NCI-H748 (cell line): Measurements from ENCODE around the gene MLF2.
"Not testable (repeated sequence)": the region's sequence is repeated elsewhere in the genome, so short reads cannot be mapped to it uniquely, and the experiment has no call there.

Experiments used
- DNase-seq: peaks from one replicate; lab custom pipeline; 2025; ENCODE audit not compliant: unreplicated experiment; lab: John Stamatoyannopoulos, UW

The MLF2 gene

GRCh38 chr12:6735448-6736191, 17.3 kb downstream of the MLF2 start:
- peak; percentile 38 for DNase-seq

GRCh38 chr12:6734506-6735387, 18.2 kb downstream of the MLF2 start:
- no peak for DNase-seq

GRCh38 chr12:6730169-6730568, 22.8 kb downstream of the MLF2 start:
- DNase-seq = no peak

- DNase-seq = no peak
Observed at GRCh38 chr12:6729186-6729585, 23.8 kb downstream of the MLF2 start.

GRCh38 chr12:6725350-6725749, 27.6 kb downstream of the MLF2 start:
- no peak for DNase-seq

- DNase-seq = peak; percentile 39
Observed at GRCh38 chr12:6724409-6724797, 28.5 kb downstream of the MLF2 start.

- peak; percentile 99 for DNase-seq
Observed at GRCh38 chr12:6723607-6724408, 29.1 kb downstream of the MLF2 start, which contains the start of gene COPS7A. COPS7A (plus strand) TSS chr12:6724046; CDS start chr12:6724657, 611 bp downstream.

- DNase-seq = no peak
Observed at GRCh38 chr12:6722863-6723262, 30.1 kb downstream of the MLF2 start.

- DNase-seq = no peak
Observed at GRCh38 chr12:6716874-6717437, 36.0 kb downstream of the MLF2 start.

- DNase-seq = not testable (repeated sequence)
Observed at GRCh38 chr12:6716031-6716873, 36.7 kb downstream of the MLF2 start.

GRCh38 chr12:6708960-6709394, 44.0 kb downstream of the MLF2 start:
- peak; percentile 18 for DNase-seq

GRCh38 chr12:6708351-6708750, 44.6 kb downstream of the MLF2 start:
- not testable (repeated sequence) for DNase-seq

- peak; percentile 33 for DNase-seq
Observed at GRCh38 chr12:6703631-6704030, 49.3 kb downstream of the MLF2 start.

- DNase-seq = no peak
Observed at GRCh38 chr12:6701078-6701768, 51.7 kb downstream of the MLF2 start.

- DNase-seq = peak; percentile 45
Observed at GRCh38 chr12:6700646-6701051, 52.3 kb downstream of the MLF2 start, which contains the start of gene PIANP. PIANP (minus strand) TSS chr12:6700815; CDS start chr12:6698061, 2,754 bp downstream.

GRCh38 chr12:6699989-6700645, 52.8 kb downstream of the MLF2 start:
- DNase-seq = peak; percentile 36

- DNase-seq = no peak
Observed at GRCh38 chr12:6699259-6699988, 53.5 kb downstream of the MLF2 start.
